IMR-90 (cell line): ENCODE measurements around the gene CD300C. TPM values are rescaled to one million over a fixed set of nuclear protein-coding genes. Genes with fewer than 3 reads are reported as not detected.

ENCODE experiments used
- ATAC-seq: fragments of 200-7000 bp; cut with Tn5 transposase; 2 replicates; pipeline ENCODE4 v1.9.1; 2020; ENCODE audit warnings: low read depth, mild to moderate bottlenecking, moderate library complexity
- BruUV-seq: library from RNA; stranded (reverse); fragments of 400-500 nt; replicated peaks from 2 replicates; lab custom pipeline; 2021; lab: Mats Ljungman, UMichigan
- CTCF ChIA-PET: fragments of 300-600 bp; formaldehyde crosslinking; extraction: SDS; loops from one replicate; lab custom pipeline; 2021; ENCODE audit warnings: antibody characterized with exemption; lab: Yijun Ruan, JAX
- POLR2A ChIA-PET: fragments of 300-600 bp; sonication (Branson Sonifier 250); formaldehyde crosslinking; loops from one replicate; lab custom pipeline; 2022; ENCODE audit warnings: antibody characterized with exemption; ENCODE audit not compliant: unreplicated experiment; lab: Charles Lee
- DNase-seq: peaks from one replicate; pipeline ENCODE4 v3.0.0; 2013
- H2AFZ ChIP-seq: replicated peaks from 2 replicates; pipeline ENCODE3; 2013; ENCODE audit warnings: low read length, mild to moderate bottlenecking; ENCODE audit not compliant: poor library complexity
- H2AK5ac ChIP-seq: 2 replicates; pipeline ENCODE4 v1.6.1; 2013; ENCODE audit warnings: low read depth, low read length, inconsistent platforms
- H2AK9ac ChIP-seq: replicated peaks from 2 replicates; pipeline ENCODE3; 2013; ENCODE audit warnings: mild to moderate bottlenecking, low read depth, low read length, moderate library complexity; ENCODE audit not compliant: poor library complexity
- H2BK120ac ChIP-seq: 2 replicates; pipeline ENCODE4 v1.6.1; 2013; ENCODE audit warnings: low read depth, low read length, inconsistent platforms
- H2BK15ac ChIP-seq: 3 replicates; pipeline ENCODE4 v1.6.1; 2013; ENCODE audit warnings: low read depth, low read length, inconsistent platforms
- H2BK20ac ChIP-seq: 2 replicates; pipeline ENCODE4 v1.6.1; 2013; ENCODE audit warnings: low read depth, mild to moderate bottlenecking, inconsistent platforms, low read length, moderate library complexity
- H2BK5ac ChIP-seq: 2 replicates; pipeline ENCODE4 v1.6.1; 2013; ENCODE audit warnings: mild to moderate bottlenecking, low read depth, low read length, inconsistent platforms; ENCODE audit not compliant: poor library complexity, severe bottlenecking
- H3K14ac ChIP-seq: replicated peaks from 2 replicates; pipeline ENCODE4 v1.6.1; 2013; ENCODE audit warnings: low read depth, low read length, inconsistent platforms
- H3K18ac ChIP-seq: 2 replicates; pipeline ENCODE4 v1.6.1; 2013; ENCODE audit warnings: low read depth, low read length, control low read depth
- H3K23ac ChIP-seq: 2 replicates; pipeline ENCODE4 v1.6.1; 2013; ENCODE audit warnings: low read depth, low read length, inconsistent platforms
- H3K27ac ChIP-seq: 2 replicates; pipeline ENCODE4 v1.5.1; 2013; ENCODE audit warnings: mild to moderate bottlenecking, control low read depth, low read length; ENCODE audit not compliant: insufficient read depth
- H3K27me3 ChIP-seq: 2 replicates; pipeline ENCODE4 v1.6.1; 2013; ENCODE audit warnings: low read length; ENCODE audit not compliant: control insufficient read depth, insufficient read depth
- H3K36me3 ChIP-seq: 2 replicates; pipeline ENCODE4 v1.6.1; 2013; ENCODE audit warnings: low read length, mixed read lengths; ENCODE audit not compliant: control insufficient read depth, insufficient read depth
- H3K4ac ChIP-seq: 2 replicates; pipeline ENCODE4 v1.6.1; 2013; ENCODE audit warnings: low read depth, low read length, inconsistent platforms
- H3K4me1 ChIP-seq: 2 replicates; pipeline ENCODE4 v1.6.1; 2013; ENCODE audit warnings: low read length, mixed read lengths; ENCODE audit not compliant: control insufficient read depth, insufficient read depth
- H3K4me2 ChIP-seq: 2 replicates; pipeline ENCODE4 v1.6.1; 2013; ENCODE audit warnings: low read depth, mild to moderate bottlenecking, control low read depth, low read length, moderate library complexity
- H3K4me3 ChIP-seq: 2 replicates; pipeline ENCODE4 v1.5.1; 2013; ENCODE audit warnings: low read depth, mild to moderate bottlenecking, control low read depth, low read length, moderate library complexity; ENCODE audit not compliant: insufficient read depth
- H3K56ac ChIP-seq: 2 replicates; pipeline ENCODE4 v1.6.1; 2013; ENCODE audit warnings: low read length, inconsistent platforms; ENCODE audit not compliant: insufficient read depth; ENCODE audit errors: extremely low read depth
- H3K79me1 ChIP-seq, 2 experiments: 2 replicates each; pipeline ENCODE4 v1.6.1; 2013; ENCODE audit warnings: low read length in 2 of 2, inconsistent platforms in 1 of 2, low read depth in 1 of 2
- H3K9ac ChIP-seq: 2 replicates; pipeline ENCODE4 v1.6.1; 2013; ENCODE audit warnings: low read depth, low read length, control low read depth
- H3K9me1 ChIP-seq: 2 replicates; pipeline ENCODE4 v1.6.1; 2013; ENCODE audit warnings: low read length, inconsistent platforms; ENCODE audit not compliant: insufficient read depth
- H3K9me3 ChIP-seq: 2 replicates; pipeline ENCODE4 v1.6.1; 2013; ENCODE audit warnings: low read length; ENCODE audit not compliant: control insufficient read depth, insufficient read depth
- H4K20me1 ChIP-seq: 2 replicates; pipeline ENCODE4 v1.6.1; 2013; ENCODE audit warnings: low read length, inconsistent platforms; ENCODE audit not compliant: insufficient read depth
- H4K5ac ChIP-seq: 2 replicates; pipeline ENCODE4 v1.6.1; 2013; ENCODE audit warnings: mild to moderate bottlenecking, low read depth, low read length, control low read depth
- H4K8ac ChIP-seq, 2 experiments: 2 replicates each; pipeline ENCODE4 v1.6.1; 2013; ENCODE audit warnings: low read depth in 2 of 2, low read length in 2 of 2, control low read depth in 1 of 2, inconsistent platforms in 1 of 2
- H4K91ac ChIP-seq: 2 replicates; pipeline ENCODE4 v1.6.1; 2013; ENCODE audit warnings: low read depth, low read length, inconsistent platforms; ENCODE audit not compliant: insufficient read depth
- BHLHE40 ChIP-seq: fragments of 150-350 bp; IDR thresholded peaks from 2 replicates; pipeline ENCODE4 v1.6.1; 2016; ENCODE audit warnings: mild to moderate bottlenecking, low read depth, low read length
- CEBPB ChIP-seq: IDR thresholded peaks from 2 replicates; pipeline ENCODE4 v1.6.1; 2012; ENCODE audit warnings: low read depth, low read length, improper control_type of control experiment
- CHD1 ChIP-seq: IDR thresholded peaks from 2 replicates; pipeline ENCODE4 v1.6.1; 2012; ENCODE audit warnings: low read depth, low read length, improper control_type of control experiment
- CTCF ChIP-seq: conservative IDR thresholded peaks from 2 replicates; pipeline ENCODE4 v1.5.1; 2012; ENCODE audit warnings: mild to moderate bottlenecking, low read depth, low read length, improper control_type of control experiment
- ELK1 ChIP-seq: fragments of 150-350 bp; IDR thresholded peaks from 2 replicates; pipeline ENCODE4 v1.6.1; 2016; ENCODE audit warnings: low read depth, mild to moderate bottlenecking, low read length, moderate library complexity, borderline replicate concordance
- FOS ChIP-seq: fragments of 150-350 bp; IDR thresholded peaks from 2 replicates; pipeline ENCODE4 v1.6.1; 2016; ENCODE audit warnings: low read depth, low read length
- MAZ ChIP-seq: IDR thresholded peaks from 2 replicates; pipeline ENCODE4 v1.6.1; 2012; ENCODE audit warnings: low read depth, mild to moderate bottlenecking, low read length, improper control_type of control experiment, moderate library complexity, borderline replicate concordance
- NFE2L2 ChIP-seq: fragments of 150-350 bp; IDR thresholded peaks from 2 replicates; pipeline ENCODE4 v1.6.1; 2016; ENCODE audit warnings: low read depth, mild to moderate bottlenecking, low read length
- POLR2A ChIP-seq: IDR thresholded peaks from 2 replicates; pipeline ENCODE4 v1.6.1; 2012; ENCODE audit warnings: mild to moderate bottlenecking, low read depth, low read length
- RAD21 ChIP-seq: IDR thresholded peaks from 2 replicates; pipeline ENCODE4 v1.6.1; 2012; ENCODE audit warnings: low read length, improper control_type of control experiment
- RFX5 ChIP-seq: IDR thresholded peaks from 2 replicates; pipeline ENCODE4 v1.8.0; 2012; ENCODE audit warnings: low read depth, mild to moderate bottlenecking, low read length, moderate library complexity
- SMC3 ChIP-seq: fragments of 150-350 bp; IDR thresholded peaks from 2 replicates; pipeline ENCODE4 v1.6.1; 2016; ENCODE audit warnings: low read depth, mild to moderate bottlenecking, antibody characterized with exemption, low read length, moderate library complexity
- USF2 ChIP-seq: fragments of 150-350 bp; IDR thresholded peaks from 2 replicates; pipeline ENCODE4 v1.6.1; 2017; ENCODE audit warnings: mild to moderate bottlenecking, antibody characterized with exemption, low read length, low read depth
- WGBS, 2 experiments: methylation state at CpG; one replicate each; pipeline versions ENCODE4 v1.1.5 to v1.1.7; 2013; ENCODE audit warnings: missing lambda C conversion rate in 2 of 2; ENCODE audit not compliant: insufficient read length in 1 of 2; ENCODE audit errors: extremely low coverage in 2 of 2; 5-methylcytosine and 5-hydroxymethylcytosine counted together
- dilution Hi-C: fragments of 300-500 bp; cut with HindIII; formaldehyde crosslinking; loops from one replicate; pipeline ENCODE4 v1.14.3; 2018; ENCODE audit warnings: low sequenced_read_pairs; ENCODE audit not compliant: unreplicated experiment
- in situ Hi-C: fragments of 300-500 bp; cut with MboI; formaldehyde crosslinking; loops from 3 replicates; pipeline ENCODE4 v1.14.3; 2019; ENCODE audit warnings: low sequenced_read_pairs, inconsistent platforms, mixed read lengths
- intact Hi-C: fragments of 100-400 bp; cut with micrococcal nuclease; formaldehyde crosslinking; loops from 2 replicates; pipeline ENCODE4 v1.10.0; 2022
- polyA plus RNA-seq, 3 experiments: library from polyadenylated mRNA; depleted of rRNA; stranded (reverse); fragments of >200 nt; gene quantifications; 2 replicates each; pipeline ENCODE4 v1.2.3, GENCODE V29; 2012; ENCODE audit warnings: low replicate concordance in 1 of 3
- total RNA-seq: library from RNA; depleted of rRNA; stranded (reverse); fragments of >200 nt; gene quantifications from 2 replicates; pipeline ENCODE4 v1.2.3, GENCODE V29; 2012

CD300C gene
- total and polyA plus RNA-seq, 2 of the 4 experiments (the other 2 are of a cell fraction), result not detected

GRCh38 chr17:74561586-74561985 is 15.7 kb upstream of the CD300C start:
- no peaks in the 10 kb centered on the region for H4K20me1 ChIP-seq
- no peaks in the 10 kb centered on the region for H3K9me1 ChIP-seq
- ATAC-seq, result no peak
- ChIA-PET CTCF (no interaction called here), POLR2A (no interaction called here)
- H3K14ac ChIP-seq, result no peak overlapping the region
- H3K36me3 ChIP-seq, result no peaks in the 10 kb centered on the region
- in situ Hi-C loops (no loop called here), intact Hi-C loops (no loop called here), dilution Hi-C loops (no loop called here)
- no peak overlapping the region for H3K4me2 ChIP-seq
- H2BK20ac ChIP-seq, result no peak overlapping the region
- peaks cover 30% of the 10 kb centered on the region for H3K9me3 ChIP-seq
- no TSS peak for BruUV-seq
- H4K91ac ChIP-seq, result no peak overlapping the region
- H3K4ac ChIP-seq, result no peak overlapping the region
- H4K5ac ChIP-seq, result no peak overlapping the region
- no peak overlapping the region for H3K4me3 ChIP-seq
- TF ChIP-seq NFE2L2, result no peak
- no peak for TF ChIP-seq RFX5
- TF ChIP-seq POLR2A, result no peak
- TF ChIP-seq BHLHE40, result no peak
- TF ChIP-seq RAD21, result no peak
- no peak for TF ChIP-seq USF2
- TF ChIP-seq CHD1, result no peak
- TF ChIP-seq MAZ, result no peak
- no peak for TF ChIP-seq CEBPB
- no peak for TF ChIP-seq CTCF
- TF ChIP-seq SMC3, result no peak
- no peak for TF ChIP-seq ELK1
- no peak for TF ChIP-seq FOS
- H3K23ac ChIP-seq, result no peak overlapping the region
- no peak overlapping the region for H2BK5ac ChIP-seq
- WGBS, 2 experiments, result 50% methylated on average over 1 of the region's 3 CpGs; no CpG with 5 or more reads in 1 of the 2 experiments
- H3K56ac ChIP-seq, result no peak overlapping the region
- no peak overlapping the region for H4K8ac ChIP-seq
- no peak overlapping the region for H3K9ac ChIP-seq
- H3K4me1 ChIP-seq, result no peaks in the 10 kb centered on the region
- H3K27me3 ChIP-seq, result no peaks in the 10 kb centered on the region
- H3K27ac ChIP-seq, result no peak overlapping the region
- H2AK9ac ChIP-seq, result no peak overlapping the region
- H3K18ac ChIP-seq, result no peak overlapping the region
- H2AK5ac ChIP-seq, result no peak overlapping the region
- H2AFZ ChIP-seq, result no peak overlapping the region
- no peaks in the 10 kb centered on the region for H3K79me1 ChIP-seq
- H2BK15ac ChIP-seq, result no peak overlapping the region
- DNase-seq, result no peak
- no peak overlapping the region for H2BK120ac ChIP-seq
